Skin of body (tissue), 2 donors: Measurements from ENCODE around the gene ARID4B. TPM values are rescaled to one million over a fixed set of nuclear protein-coding genes. Genes with fewer than 3 reads are reported as not detected.
A peak's percentile ranks its signal among the peaks of the same experiment; 100 is the strongest.
"Not testable (repeated sequence)": the region's sequence is repeated elsewhere in the genome, so short reads cannot be mapped to it uniquely, and the experiment has no call there.

Source experiments
- DNase-seq: peaks from one replicate; lab custom pipeline; 2025; lab: John Stamatoyannopoulos, UW
- total RNA-seq: library from RNA; depleted of rRNA; stranded (reverse); fragments of >200 nt; gene quantifications from one replicate; pipeline ENCODE4 v1.2.3, GENCODE V29; 2014

The ARID4B gene
- total RNA-seq, 1 donor from 2014 or later, result 62.9 TPM

GRCh38 chr1:235297579-235297978 is 30.4 kb downstream of the ARID4B start:
- no peak for DNase-seq

DNA sequence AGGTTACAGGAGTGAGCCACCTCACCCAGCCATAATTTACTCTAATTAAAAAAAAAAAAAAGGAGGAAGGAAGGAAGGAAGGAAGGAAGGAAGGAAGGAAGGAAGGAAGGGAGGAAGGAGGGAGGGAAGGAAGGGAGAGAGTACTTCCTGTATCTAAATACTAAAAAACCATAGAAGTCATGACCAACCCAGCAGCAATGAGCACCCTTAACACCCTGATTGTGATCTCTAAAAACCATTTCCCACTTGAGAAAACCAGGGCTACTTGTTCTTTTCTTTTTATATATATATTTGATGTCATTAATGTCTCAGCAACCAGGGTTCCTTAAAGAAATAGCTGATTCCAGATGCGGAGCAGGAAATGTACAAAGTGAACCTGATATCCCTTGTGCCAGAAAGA is 31.2 kb downstream of the ARID4B start:
- DNase-seq, result no peak

DNA sequence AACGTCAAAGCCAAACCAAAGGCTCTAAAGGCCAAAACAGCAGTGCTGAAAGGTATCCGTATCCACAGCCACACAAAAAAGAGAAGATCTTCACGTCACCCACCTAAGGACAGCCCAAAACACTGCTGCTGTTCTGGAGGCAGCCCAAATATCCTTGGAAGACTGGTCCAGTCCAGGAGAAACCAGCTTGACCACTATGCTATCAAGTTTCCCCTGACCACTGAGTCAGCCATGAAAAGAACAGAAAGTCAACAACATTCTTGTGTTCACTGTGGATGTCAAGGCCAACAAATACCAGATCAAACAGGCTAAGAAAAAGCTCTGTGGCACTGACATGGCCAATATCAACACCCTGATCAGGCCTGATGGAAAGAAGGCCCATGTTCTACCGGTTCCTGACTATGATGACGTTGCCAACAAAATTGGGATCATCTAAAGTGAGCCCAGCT is 32.1 kb downstream of the ARID4B start:
- DNase-seq, result no peak

GRCh38 chr1:235293322-235293942 is 34.5 kb downstream of the ARID4B start:
- no peak for DNase-seq

DNA sequence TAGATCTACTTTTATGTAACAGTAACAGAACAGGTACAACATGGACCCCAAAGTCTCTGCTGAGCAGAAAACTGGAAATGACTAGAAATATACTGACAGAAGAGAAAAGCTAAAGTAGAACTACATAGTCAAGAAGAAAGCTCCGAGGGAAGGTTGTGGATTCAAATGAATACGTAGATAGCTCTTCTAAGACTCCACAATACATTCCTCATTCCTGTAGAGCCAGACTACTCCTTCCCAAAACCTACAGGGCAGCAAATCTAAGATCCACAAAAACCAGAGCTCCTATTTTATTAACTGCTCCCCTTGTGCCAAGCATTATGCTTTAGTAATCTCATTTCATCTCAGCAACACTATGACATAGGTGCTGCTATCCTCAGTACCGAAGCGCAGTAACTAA is 35.2 kb downstream of the ARID4B start:
- DNase-seq, result no peak

GRCh38 chr1:235291599-235292091 is 36.3 kb downstream of the ARID4B start:
- no peak for DNase-seq

GRCh38 chr1:235290740-235291502 is 37.1 kb downstream of the ARID4B start:
- DNase-seq, result no peak

GRCh38 chr1:235289859-235290739 is 37.9 kb downstream of the ARID4B start:
- DNase-seq, result no peak

GRCh38 chr1:235287208-235287882 is 40.6 kb downstream of the ARID4B start:
- DNase-seq, result no peak

DNA sequence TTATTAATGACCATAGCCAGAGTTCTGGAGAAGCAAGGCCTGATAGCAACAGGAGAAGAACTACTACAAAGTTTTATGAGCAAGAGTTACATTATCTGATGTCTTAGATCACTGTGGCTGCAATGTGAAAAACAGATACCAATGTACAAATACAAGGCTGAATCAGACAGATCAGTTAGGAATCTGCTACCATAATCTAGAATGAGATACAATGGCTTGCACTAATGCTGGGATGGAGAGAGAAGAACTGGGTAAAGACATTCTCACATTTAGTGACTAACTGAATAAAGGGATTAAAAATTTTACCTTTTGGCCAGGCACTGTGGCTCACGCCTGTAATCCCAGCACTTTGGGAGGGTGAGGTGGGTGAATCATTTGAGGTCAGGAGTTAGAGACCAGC is 41.3 kb downstream of the ARID4B start:
- DNase-seq, result no peak

GRCh38 chr1:235284231-235284769 is 43.7 kb downstream of the ARID4B start:
- DNase-seq, result no peak

DNA sequence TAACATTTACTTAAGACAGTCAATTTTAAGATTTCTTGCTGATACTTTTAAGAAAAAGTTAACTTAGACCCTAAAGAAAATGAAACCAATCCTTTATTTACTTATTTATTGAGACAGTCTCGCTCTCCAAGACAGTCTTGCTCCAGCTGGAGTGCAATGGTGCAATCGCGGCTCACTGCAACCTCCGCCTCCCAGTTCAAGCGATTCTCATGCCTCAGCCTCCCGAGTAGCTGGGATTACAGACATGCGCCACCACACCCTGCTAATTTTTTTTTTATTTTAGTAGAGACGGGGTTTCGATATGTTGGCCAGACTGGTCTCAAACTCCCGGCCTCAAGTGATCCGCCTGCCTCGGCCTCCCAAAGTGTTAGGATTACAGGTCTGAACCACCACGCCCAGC is 44.3 kb downstream of the ARID4B start:
- DNase-seq, result not testable (repeated sequence)

- DNase-seq, result no peak
Measured at GRCh38 chr1:235280467-235280866, 47.5 kb downstream of the ARID4B start.

- no peak for DNase-seq
Measured at GRCh38 chr1:235279694-235280093, 48.3 kb downstream of the ARID4B start.

- DNase-seq, result no peak
Measured at GRCh38 chr1:235278915-235279292, 49.1 kb downstream of the ARID4B start.

DNA sequence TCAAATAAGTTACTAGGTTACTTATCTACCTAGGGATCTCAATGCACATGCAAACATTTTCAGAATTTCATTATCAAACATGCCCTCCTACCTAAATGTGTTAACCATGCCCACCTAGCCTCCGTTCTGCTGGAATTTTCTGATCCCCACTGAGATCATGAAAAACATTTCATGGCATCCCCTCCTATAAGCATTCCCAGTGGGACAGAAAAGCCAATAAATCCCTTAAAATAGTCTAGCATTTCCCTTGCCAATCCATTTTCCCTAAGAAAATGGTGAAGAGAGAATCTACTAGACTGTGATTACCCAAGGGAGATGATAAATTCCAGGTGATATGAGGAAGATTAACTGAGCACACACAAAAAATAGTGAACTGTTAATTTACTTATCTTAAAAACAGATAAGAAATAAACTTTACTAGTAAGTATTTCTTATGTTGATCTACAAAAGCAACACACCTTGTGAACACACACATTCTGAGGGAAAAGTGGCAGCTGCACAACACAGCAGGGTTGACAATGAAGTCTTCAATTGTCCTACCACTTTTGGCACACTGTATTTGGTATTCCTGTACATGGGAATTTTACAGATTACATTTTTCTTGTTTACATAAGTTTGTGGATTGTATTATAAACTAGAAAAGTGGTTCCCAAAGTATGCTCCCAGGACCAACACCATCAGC is 49.6 kb downstream of the ARID4B start:
- no peak for DNase-seq

DNA sequence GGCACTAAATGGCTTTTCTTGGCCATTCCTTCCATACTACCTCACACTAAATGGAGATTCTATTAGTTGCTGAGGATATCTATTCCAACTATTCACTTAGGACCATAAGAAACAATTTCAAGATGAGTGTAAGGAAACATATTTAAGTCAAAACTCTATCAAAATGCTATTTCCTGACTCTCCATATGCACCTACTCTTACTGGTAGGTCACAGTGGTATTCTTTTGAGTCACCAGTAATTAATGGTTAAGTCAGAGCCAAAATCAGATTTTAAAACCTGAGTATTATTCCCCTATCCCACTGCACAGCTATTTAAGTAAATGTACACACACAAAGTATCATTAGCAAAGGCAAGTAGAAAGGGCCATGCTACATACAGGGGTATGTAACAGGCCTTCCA is 50.3 kb downstream of the ARID4B start:
- no peak for DNase-seq

DNA sequence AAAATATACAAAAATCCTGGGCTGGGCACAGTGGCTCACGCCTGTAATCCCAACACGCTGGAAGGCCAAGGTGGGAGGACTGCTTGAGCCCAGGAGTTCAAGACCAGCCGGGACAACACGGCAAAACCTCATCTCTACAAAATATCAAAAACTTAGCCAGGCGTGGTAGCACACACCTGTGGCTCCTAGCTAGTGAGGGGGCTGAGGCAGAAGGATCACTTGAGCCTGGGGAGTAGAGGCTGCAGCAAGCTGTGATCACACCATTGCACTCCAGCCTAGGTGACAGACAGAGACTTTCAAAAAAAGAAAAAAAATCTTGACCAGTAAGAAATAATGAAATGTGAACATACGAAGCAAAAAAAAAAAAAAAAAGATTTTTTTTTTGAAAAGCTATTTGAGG is 52.1 kb downstream of the ARID4B start:
- no peak for DNase-seq

GRCh38 chr1:235275223-235275622 is 52.8 kb downstream of the ARID4B start:
- no peak for DNase-seq

GRCh38 chr1:235272851-235273250 is 55.1 kb downstream of the ARID4B start:
- no peak for DNase-seq

DNA sequence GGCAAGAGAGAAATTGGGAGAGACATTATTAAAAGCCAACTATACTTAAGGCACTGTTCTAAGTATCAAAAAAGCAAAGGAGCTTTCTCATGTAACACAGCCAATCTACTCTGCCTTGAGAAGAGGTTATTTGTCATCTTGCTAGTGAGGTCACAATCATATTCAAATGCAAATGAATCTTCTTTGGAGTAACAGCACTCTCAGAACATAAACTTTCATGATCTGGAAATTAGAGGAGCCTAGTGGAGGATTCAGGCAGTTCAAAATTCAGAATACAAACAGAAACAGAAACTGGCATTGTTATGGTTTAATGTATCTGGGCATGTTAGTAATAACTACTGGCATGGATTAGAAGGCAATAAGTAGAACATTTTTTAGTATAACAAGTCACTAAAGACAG is 57.4 kb downstream of the ARID4B start:
- peak; percentile 56 for DNase-seq
